ENCODE results near the gene RNF114.

DNA sequence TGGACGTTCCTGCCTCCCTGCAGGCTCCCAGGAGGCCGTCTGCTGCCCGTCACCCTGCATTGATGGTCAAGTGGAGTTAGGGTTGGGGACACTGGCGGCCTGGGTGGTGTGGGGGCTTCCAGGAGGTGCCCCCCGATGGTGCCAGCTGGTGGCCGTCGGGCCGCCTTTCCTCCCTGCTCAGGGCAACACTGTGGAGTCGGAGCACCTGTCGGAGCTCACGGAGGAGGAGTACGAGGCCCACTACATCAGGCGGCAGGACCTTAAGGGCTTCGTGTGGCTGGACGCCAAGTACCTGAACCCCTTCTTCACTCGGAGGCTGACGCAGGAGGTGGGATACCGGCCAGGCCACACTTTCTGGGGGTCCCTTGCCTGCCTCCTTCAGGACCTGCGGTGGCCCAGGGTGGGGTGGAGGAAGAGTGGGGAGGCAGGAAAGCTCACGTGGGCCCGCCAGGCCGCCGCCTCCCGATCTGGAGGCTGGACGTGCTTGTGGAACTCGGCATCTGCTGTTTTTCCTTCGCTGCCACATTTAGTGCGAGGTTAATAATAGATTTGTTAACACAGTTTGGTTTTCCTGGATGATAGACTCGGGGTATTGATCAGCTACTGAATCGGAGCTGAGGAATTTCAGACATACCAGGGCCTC, 49.5 kb upstream of the RNF114 start:
- TF ChIP-seq, protein P1, sequence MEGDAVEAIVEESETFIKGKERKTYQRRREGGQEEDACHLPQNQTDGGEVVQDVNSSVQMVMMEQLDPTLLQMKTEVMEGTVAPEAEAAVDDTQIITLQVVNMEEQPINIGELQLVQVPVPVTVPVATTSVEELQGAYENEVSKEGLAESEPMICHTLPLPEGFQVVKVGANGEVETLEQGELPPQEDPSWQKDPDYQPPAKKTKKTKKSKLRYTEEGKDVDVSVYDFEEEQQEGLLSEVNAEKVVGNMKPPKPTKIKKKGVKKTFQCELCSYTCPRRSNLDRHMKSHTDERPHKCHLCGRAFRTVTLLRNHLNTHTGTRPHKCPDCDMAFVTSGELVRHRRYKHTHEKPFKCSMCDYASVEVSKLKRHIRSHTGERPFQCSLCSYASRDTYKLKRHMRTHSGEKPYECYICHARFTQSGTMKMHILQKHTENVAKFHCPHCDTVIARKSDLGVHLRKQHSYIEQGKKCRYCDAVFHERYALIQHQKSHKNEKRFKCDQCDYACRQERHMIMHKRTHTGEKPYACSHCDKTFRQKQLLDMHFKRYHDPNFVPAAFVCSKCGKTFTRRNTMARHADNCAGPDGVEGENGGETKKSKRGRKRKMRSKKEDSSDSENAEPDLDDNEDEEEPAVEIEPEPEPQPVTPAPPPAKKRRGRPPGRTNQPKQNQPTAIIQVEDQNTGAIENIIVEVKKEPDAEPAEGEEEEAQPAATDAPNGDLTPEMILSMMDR (conservative IDR thresholded peaks at IDR 0.05; ENCODE audit: low read depth, low read length), result no peak
- no peak for TF ChIP-seq EZH2 (IDR thresholded peaks at IDR 0.05; ENCODE audit: borderline replicate concordance, low read depth, low read length, poor library complexity, severe bottlenecking)
